ENCODE results near the gene PRPSAP1. TPM values are rescaled to one million over a fixed set of nuclear protein-coding genes. Genes with fewer than 3 reads are reported as not detected.

Gene PRPSAP1
- total RNA-seq, 1 experiment from 2014 or later, result 25.9 TPM

- POLR2A ChIA-PET, result interaction anchor here (1.4 kb wide), 1 partner anchor 34 kb away, joined by 3 read pairs; no protein-coding TSS in a partner anchor
- intact Hi-C loops (cut with micrococcal nuclease), result no loop called here
- Mint-ChIP-seq H3K4me1 (ENCODE audit: insufficient read depth, unreplicated experiment) (no peaks in the 10 kb centered on the region), H3K4me3 (ENCODE audit: unreplicated experiment) (no peak overlapping the region), H3K36me3 (ENCODE audit: insufficient read depth, unreplicated experiment) (peaks cover 17% of the 10 kb centered on the region), H3K27ac (ENCODE audit: low read depth, unreplicated experiment) (no peak overlapping the region), H3K27me3 (ENCODE audit: insufficient read depth, unreplicated experiment) (no peaks in the 10 kb centered on the region), H3K9me3 (ENCODE audit: unreplicated experiment) (no peaks in the 10 kb centered on the region)
- no peak for DNase-seq (ENCODE audit: unreplicated experiment)
- no peak for TF ChIP-seq CTCF (IDR thresholded peaks at IDR 0.05; ENCODE audit: unreplicated experiment)
- CTCF ChIA-PET, result interaction anchor here (0.6 to 7.8 kb wide), 12 partner anchors 10 to 106 kb away, joined by 3 to 71 read pairs (median 3); no protein-coding TSS in a partner anchor
- no TSS peak for BruUV-seq (replicated peaks)
Measured at GRCh38 chr17:76386966-76387765, 33.5 kb upstream of the PRPSAP1 start.

GRCh38 chr17:76385892-76386786, 32.4 kb upstream of the PRPSAP1 start:
- no TSS peak for BruUV-seq (replicated peaks)
- DNase-seq (ENCODE audit: unreplicated experiment), result peak; percentile 84
- H3K4me3 Mint-ChIP-seq (ENCODE audit: unreplicated experiment), result peak overlapping the region; percentile 79
- CTCF ChIA-PET, result interaction anchor here (0.6 to 7.8 kb wide), 24 partner anchors 11 to 737 kb away, joined by 3 to 71 read pairs (median 3); partner anchors contain the start of gene PRPSAP1
- peak; percentile 89 for TF ChIP-seq CTCF (IDR thresholded peaks at IDR 0.05; ENCODE audit: unreplicated experiment)
- no peaks in the 10 kb centered on the region for H3K9me3 Mint-ChIP-seq (ENCODE audit: unreplicated experiment)
- POLR2A ChIA-PET, result interaction anchor here (0.6 to 3.8 kb wide), 8 partner anchors 11 to 572 kb away, joined by 3 to 49 read pairs (median 3); partner anchors contain the start of genes PRPSAP1 and UBALD2
- H3K27me3 Mint-ChIP-seq (ENCODE audit: insufficient read depth, unreplicated experiment), result no peaks in the 10 kb centered on the region
- no peaks in the 10 kb centered on the region for H3K4me1 Mint-ChIP-seq (ENCODE audit: insufficient read depth, unreplicated experiment)
- intact Hi-C loops (cut with micrococcal nuclease), result loop anchor here (1.0 kb wide), 1 partner anchor 16 kb away; no protein-coding TSS in a partner anchor
- no peak overlapping the region for H3K27ac Mint-ChIP-seq (ENCODE audit: low read depth, unreplicated experiment)
- peaks cover 10% of the 10 kb centered on the region for H3K36me3 Mint-ChIP-seq (ENCODE audit: insufficient read depth, unreplicated experiment)

GRCh38 chr17:76384987-76385891, 31.5 kb upstream of the PRPSAP1 start:
- Mint-ChIP-seq H3K27me3 (ENCODE audit: insufficient read depth, unreplicated experiment) (no peaks in the 10 kb centered on the region), H3K27ac (ENCODE audit: low read depth, unreplicated experiment) (no peak overlapping the region), H3K4me1 (ENCODE audit: insufficient read depth, unreplicated experiment) (no peaks in the 10 kb centered on the region), H3K36me3 (ENCODE audit: insufficient read depth, unreplicated experiment) (peaks cover 4% of the 10 kb centered on the region), H3K4me3 (ENCODE audit: unreplicated experiment) (peak overlapping the region; percentile 79), H3K9me3 (ENCODE audit: unreplicated experiment) (no peaks in the 10 kb centered on the region)
- POLR2A ChIA-PET, result interaction anchor here (0.7 to 3.8 kb wide), 13 partner anchors 9 to 571 kb away, joined by 3 to 49 read pairs (median 4); partner anchors contain the start of genes PRPSAP1, RHBDF2 and UBALD2
- intact Hi-C loops (cut with micrococcal nuclease), result loop anchor here (1.0 kb wide), 1 partner anchor 15 kb away; no protein-coding TSS in a partner anchor
- TSS peak; percentile 34 for BruUV-seq (replicated peaks)
- CTCF ChIA-PET, result interaction anchor here (0.6 to 7.8 kb wide), 24 partner anchors 9 to 738 kb away, joined by 3 to 71 read pairs (median 4); partner anchors contain the start of genes PRPSAP1 and UBE2O
- TF ChIP-seq CTCF (IDR thresholded peaks at IDR 0.05; ENCODE audit: unreplicated experiment), result no peak
- DNase-seq (ENCODE audit: unreplicated experiment), result peak; percentile 62

All from MCF 10A (cell line).